Mesodermal cell (in vitro differentiated cells): ENCODE measurements around the gene DAGLB.
"Not testable (repeated sequence)": the region's sequence is repeated elsewhere in the genome, so short reads cannot be mapped to it uniquely, and the experiment has no call there.

Experiments
- H3K27ac ChIP-seq: 2 replicates; pipeline ENCODE4 v1.7.0; 2013; ENCODE audit warnings: mild to moderate bottlenecking, low read depth, low read length, moderate library complexity; ENCODE audit not compliant: severe bottlenecking
- H3K36me3 ChIP-seq: 2 replicates; pipeline ENCODE4 v1.7.1; 2013; ENCODE audit warnings: mild to moderate bottlenecking, low read length, moderate library complexity; ENCODE audit not compliant: control insufficient read depth, insufficient read depth
- H3K4me1 ChIP-seq: one replicate; pipeline ENCODE4 v1.7.1; 2013; ENCODE audit warnings: mild to moderate bottlenecking, low read length; ENCODE audit not compliant: insufficient read depth, control insufficient read depth, poor library complexity, severe bottlenecking
- H3K4me3 ChIP-seq: 2 replicates; pipeline ENCODE4 v1.7.0; 2013; ENCODE audit warnings: low read length, control low read depth, mild to moderate bottlenecking; ENCODE audit not compliant: insufficient read depth, poor library complexity, severe bottlenecking; ENCODE audit errors: extremely low read depth
- H3K9me3 ChIP-seq: 2 replicates; pipeline ENCODE4 v1.7.1; 2013; ENCODE audit warnings: mild to moderate bottlenecking, low read length, moderate library complexity; ENCODE audit not compliant: control insufficient read depth
- WGBS, 2 experiments: methylation state at CpG; one replicate each; pipeline ENCODE4 v1.1.5; 2013; ENCODE audit warnings: missing lambda C conversion rate in 2 of 2; ENCODE audit not compliant: insufficient coverage in 2 of 2; 5-methylcytosine and 5-hydroxymethylcytosine counted together

Gene DAGLB

DNA sequence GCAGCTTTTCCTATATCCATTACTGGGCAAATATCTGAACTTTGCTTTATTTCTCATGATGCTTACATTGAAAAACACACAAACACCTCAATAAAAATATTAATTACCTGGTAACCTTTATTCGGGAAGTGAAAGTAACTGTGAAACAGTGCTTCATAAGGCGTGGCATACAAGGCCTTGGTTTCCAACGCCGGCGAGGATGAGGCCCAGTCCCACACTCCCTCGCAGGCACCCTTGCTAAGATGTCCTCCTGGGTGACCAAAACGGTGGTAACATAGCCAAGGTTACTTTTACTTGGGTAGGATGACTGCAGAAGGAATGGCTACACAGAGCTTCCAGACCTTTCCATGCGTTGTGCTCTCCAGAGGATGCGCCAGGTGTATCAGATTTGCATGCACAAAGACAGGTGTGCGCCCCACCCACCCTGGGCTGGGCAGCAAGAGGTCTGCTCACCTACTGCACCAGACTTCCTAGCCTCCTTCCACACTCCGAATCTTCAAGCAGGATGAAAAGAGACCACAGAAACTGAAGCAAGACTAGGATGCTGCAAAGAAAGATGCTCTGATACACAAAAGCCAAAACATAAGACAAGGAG, 13.3 kb upstream of the DAGLB start:
- Histone ChIP-seq H3K4me1 (no peaks in the 10 kb centered on the region), H3K36me3 (peaks cover 59% of the 10 kb centered on the region), H3K4me3 (no peak overlapping the region), H3K27ac (no peak overlapping the region), H3K9me3 (peaks cover 7% of the 10 kb centered on the region)
- 90 to 99% methylated on average over 10 to 11 of the region's 11 CpGs for WGBS, 2 experiments

DNA sequence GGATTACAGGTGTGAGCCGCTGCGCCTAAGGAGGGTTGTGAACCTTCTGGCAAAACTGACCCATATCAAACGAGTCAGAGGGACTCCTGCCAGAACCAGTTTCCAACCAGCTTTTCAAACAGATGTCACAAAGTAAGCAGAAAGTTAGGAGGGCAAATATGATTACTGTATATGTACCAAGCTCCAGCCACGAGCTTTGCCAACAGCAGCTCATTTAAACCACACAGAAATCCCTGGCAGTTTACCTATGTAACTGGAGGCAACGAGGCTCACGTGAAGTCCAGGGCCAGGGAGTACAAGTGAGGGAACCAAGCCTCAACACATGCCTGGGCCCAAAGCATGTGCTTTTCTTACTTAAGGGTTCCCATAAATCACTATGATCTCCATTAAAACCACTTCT, 12.5 kb upstream of the DAGLB start:
- H3K4me1 ChIP-seq: no peaks in the 10 kb centered on the region
- peaks cover 51% of the 10 kb centered on the region for H3K36me3 ChIP-seq
- no peaks in the 10 kb centered on the region for H3K9me3 ChIP-seq
- no peak overlapping the region for H3K27ac ChIP-seq
- H3K4me3 ChIP-seq: no peak overlapping the region
- WGBS, 2 experiments: 96 to 100% methylated on average over 5 of the region's 6 CpGs

DNA sequence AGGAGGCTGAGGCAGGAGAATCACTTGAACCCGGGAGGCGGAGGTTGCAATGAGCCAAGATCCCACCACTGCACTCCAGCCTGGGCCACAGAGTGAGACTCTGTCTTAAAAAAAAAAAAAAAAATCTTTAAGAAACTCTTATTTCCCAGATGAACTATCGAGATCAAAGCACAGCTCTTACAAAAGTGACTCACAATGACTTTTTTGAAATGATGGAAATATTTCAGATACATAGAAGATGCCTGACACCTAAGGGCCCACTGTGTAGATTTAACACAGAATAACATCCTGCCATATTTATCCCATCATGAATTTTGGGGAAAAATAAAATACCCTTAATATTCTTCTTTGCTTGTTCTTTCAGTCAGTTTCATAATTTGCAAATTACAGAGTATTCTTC, 10.9 kb upstream of the DAGLB start:
- 90 to 93% methylated on average over 2 of the region's 3 CpGs for WGBS, 2 experiments
- H3K4me3 ChIP-seq, H3K4me1 ChIP-seq, H3K27ac ChIP-seq, H3K9me3 ChIP-seq: not testable (repeated sequence)
- H3K36me3 ChIP-seq: peaks cover 36% of the 10 kb centered on the region

DNA sequence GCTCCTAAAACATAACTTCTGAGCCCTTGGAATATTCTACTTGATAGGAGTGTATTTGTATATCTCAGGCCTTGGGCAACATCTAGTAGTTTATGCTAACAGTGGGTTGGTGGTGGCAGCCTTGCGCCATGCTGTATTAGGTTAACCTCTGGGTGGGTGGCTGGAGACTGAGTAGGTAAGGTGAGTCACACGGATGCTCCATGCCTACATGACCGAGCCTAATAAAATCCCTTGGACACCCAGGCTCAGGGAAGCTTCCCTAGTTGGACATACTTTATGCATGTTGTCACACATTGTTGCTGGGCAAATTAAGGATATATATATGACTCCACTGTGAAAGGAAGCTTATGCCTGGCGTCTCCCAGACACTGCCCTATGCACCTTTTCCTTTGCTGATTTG, 6.0 kb upstream of the DAGLB start:
- Histone ChIP-seq H3K9me3 (no peaks in the 10 kb centered on the region), H3K36me3 (no peaks in the 10 kb centered on the region), H3K4me1 (no peaks in the 10 kb centered on the region), H3K4me3 (no peak overlapping the region), H3K27ac (no peak overlapping the region)
- WGBS, 2 experiments: 88% methylated on average over 4 of the region's 4 CpGs; no CpG with 5 or more reads in 1 of the 2 experiments

DNA sequence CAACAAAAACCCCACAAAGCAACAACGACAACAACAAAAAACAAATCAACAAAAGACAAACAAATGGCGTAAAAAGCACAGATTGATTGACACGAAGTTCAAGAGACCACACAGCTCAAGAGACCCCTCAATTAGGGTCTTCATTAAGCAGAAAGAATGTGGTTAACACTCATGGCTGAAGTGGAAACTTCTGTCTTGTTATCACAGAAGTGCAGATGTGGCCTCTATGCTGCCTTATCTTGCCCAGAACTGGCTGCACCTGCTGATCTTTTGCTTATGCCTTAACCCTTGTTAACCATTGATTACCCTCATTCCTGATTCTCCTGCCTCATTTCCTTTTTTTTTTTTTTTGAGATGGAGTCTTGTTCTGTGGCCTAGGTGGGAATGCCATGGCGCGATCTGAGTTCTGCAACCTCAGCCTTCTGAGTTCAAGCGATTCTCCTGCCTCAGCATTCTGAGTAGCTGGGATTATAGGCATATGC, 3.5 kb upstream of the DAGLB start:
- Histone ChIP-seq H3K27ac (no peak overlapping the region), H3K4me3 (no peak overlapping the region), H3K36me3 (peaks cover under 1% of the 10 kb centered on the region), H3K9me3 (no peaks in the 10 kb centered on the region), H3K4me1 (no peaks in the 10 kb centered on the region)
- WGBS, 2 experiments: 93 to 97% methylated on average over 6 of the region's 6 CpGs

DNA sequence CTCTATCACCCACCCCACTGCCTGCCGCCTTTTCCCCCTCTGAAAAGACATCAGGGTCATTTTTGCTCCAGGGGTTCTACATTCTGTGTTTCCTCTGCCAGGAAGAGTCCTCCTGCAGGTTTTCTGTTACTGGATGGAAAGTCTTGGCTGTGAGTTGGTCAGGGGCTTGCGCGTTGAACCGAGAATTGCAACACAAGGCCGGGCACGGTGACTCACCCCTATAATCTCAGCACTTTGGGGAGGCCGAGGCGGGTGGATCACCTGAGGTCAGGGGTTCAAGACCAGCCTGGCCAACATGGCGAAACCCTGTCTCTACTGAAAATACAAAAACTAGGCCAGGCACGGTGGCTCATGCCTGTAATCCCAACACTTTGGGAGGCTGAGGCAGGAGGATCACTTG, 2.8 kb upstream of the DAGLB start:
- not testable (repeated sequence) for H3K36me3 ChIP-seq, H3K27ac ChIP-seq, H3K4me3 ChIP-seq, H3K9me3 ChIP-seq, H3K4me1 ChIP-seq
- 96 to 100% methylated on average over 3 to 7 of the region's 10 CpGs for WGBS, 2 experiments

DNA sequence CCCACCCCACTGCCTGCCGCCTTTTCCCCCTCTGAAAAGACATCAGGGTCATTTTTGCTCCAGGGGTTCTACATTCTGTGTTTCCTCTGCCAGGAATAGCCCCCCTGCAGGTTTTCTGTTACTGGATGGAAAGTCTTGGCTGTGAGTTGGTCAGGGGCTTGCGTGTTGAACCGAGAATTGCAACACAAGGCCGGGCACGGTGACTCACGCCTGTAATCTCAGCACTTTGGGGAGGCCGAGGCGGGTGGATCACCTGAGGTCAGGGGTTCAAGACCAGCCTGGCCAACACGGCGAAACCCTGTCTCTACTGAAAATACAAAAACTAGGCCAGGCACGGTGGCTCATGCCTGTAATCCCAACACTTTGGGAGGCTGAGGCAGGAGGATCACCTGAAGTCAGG, 2.1 kb upstream of the DAGLB start:
- H3K4me3 ChIP-seq, H3K4me1 ChIP-seq, H3K27ac ChIP-seq, H3K9me3 ChIP-seq: not testable (repeated sequence)
- 93% methylated on average over 6 to 8 of the region's 11 CpGs for WGBS, 2 experiments
- H3K36me3 ChIP-seq: peaks cover 14% of the 10 kb centered on the region

DNA sequence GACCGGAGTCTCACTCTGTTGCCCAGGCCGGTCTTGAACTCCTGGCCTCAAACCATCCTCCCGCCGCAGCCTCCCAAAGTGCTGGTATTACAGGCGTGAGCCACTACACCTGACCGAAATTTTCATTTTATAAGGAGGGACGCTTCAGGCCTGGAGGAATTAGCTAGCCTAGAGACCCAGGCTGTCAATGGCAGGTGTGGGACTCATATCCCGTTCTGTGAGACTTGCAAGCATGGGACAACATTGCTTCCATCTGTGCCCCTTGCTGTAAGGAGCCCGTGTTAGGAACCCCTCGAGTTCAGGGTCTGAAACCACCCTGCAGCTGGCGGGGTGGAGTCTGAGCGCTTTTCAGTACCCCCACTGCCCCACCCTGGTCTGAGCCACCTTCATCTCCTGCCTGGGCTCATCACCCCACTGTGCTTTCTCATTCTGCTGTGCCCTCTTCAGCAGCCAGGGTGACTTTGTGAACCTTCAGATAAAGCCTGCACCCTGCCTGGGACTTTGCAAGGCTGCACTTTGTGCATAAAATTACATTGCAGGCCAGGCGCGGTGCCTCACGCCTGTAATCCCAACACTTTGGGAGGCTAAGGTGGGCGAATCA, 1.3 kb upstream of the DAGLB start:
- 94 to 96% methylated on average over 16 of the region's 16 CpGs for WGBS, 2 experiments
- Histone ChIP-seq H3K27ac (no peak overlapping the region), H3K36me3 (peaks cover 23% of the 10 kb centered on the region), H3K4me3 (peak overlapping the region; percentile 93), H3K9me3 (no peaks in the 10 kb centered on the region), H3K4me1 (peaks cover 7% of the 10 kb centered on the region)

DNA sequence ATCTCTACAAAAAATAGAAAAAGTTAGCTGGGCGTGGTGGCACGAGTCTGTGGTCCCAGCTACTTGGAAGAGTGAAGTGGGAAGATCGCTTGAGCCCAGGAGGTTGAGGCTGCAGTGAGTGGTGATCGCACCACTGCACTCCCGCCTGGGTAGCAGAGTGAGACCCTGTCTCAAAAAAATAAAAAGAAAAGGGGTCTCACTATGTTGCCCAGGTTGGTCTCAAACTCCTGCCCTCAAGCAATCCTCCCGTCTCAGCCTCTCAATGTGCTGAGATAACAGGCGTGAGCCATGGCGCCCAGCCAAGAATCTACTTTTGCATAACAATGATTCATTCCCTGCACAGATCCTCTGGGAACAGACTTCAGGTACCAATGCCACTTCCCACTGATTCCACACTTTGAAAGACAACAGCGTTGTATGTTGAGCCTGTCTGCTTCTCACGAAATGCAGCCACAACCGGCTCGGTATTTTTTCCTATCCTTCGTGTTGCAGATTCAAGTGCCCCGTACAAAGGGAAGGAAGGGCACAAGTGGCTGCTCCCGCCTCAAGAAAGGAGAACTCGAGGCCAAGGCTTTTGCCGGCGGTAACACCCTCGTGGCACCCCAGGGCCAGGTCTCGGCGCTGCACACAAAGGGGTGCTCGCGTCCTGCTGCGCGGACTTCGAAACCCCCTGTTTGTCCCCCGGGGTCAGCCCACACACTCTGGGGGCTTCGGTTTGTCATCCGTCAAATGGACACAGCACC, 745 bp downstream of the DAGLB start:
- Histone ChIP-seq H3K4me3 (peak overlapping the region; percentile 93), H3K9me3 (no peaks in the 10 kb centered on the region), H3K27ac (peak overlapping the region; percentile 82), H3K36me3 (peaks cover 43% of the 10 kb centered on the region), H3K4me1 (peaks cover 17% of the 10 kb centered on the region)
- WGBS, 2 experiments: 15 to 16% methylated on average over 29 of the region's 29 CpGs

DNA sequence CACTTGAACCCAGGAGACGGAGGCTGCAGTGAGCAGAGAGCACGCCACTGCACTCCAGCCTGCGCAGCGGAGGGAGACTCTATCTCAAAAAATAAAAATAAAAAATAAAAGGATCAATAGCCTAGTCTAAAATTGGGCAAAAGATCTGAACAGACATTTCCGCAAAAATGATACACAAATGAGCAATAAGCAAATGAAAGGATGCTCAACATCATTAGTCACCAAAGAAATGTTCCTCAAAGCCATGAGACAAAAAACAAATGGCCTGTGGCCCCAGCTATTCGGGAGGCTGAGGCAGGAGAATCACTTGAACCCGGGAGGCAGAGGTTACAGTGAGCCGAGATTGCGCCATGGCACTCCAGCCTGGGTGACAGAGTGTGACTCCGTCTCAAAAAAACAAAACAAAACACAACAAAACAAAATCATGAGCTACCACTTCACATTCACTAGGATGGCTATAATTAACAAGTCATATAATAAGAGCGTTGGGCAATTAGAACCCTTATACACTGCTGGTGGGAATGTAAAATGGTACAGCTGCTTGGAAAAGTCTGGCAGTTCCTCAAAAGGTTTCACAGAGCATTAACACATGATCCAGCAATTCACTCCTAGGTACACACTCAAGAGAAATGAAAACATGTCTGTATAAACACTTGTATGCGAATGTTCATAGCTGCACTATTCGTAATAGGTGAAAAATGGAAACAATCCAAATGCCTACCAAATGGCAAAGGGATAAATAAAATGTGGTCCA, 3.1 kb downstream of the DAGLB start:
- WGBS, 2 experiments: 82 to 87% methylated on average over 6 to 8 of the region's 13 CpGs
- Histone ChIP-seq H3K27ac (peak overlapping the region; percentile 91), H3K36me3 (peaks cover 65% of the 10 kb centered on the region)

More for the DNA sequence above, 3.1 kb downstream of the DAGLB start:
- H3K4me3 ChIP-seq: no peak overlapping the region
- no peaks in the 10 kb centered on the region for H3K9me3 ChIP-seq
- H3K4me1 ChIP-seq: peaks cover 17% of the 10 kb centered on the region
